ENCODE measurements around the gene GNAT2.

GNAT2 gene

DNA sequence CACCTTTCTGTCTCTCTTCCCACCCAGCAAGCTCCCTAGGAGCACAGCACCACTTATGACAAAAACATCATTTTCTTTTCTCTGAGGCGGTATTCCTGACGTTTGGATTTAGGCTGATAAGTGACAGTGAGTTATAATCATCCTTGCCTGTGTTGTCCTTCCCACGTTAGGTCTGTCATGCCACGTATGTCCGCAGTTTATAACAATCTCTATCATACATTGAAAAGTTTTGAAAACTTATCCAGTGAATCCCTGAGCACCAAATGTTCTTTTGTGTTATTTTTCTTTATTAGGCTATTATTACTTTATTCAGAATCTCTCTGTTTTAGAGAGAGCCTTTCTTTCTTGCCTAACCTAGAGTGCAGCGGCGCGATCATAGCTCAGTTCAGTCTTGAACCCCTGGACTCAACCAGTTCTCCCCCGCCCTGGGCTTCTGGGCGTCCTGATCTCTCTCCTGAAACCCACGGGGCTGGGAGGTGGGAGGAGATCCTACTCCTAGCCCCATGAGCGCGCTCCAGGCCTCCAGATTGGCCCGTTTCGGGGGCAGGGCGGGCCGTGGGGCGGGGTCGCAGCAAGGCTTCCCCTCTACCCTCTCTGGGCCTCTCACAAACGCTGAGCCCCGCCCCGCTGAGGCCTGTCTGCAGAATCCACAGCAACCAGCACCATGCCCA lies 48.2 kb upstream of the GNAT2 start, which contains the start of gene GSTM2:
Gene GSTM2, plus strand, starts transcription at position 606 of the 671 bp plus-strand sequence. Its CDS starts 59 bp downstream, at position 665.
- no peak within 1 kb of the TSS for H3K27ac ChIP-seq (ENCODE audit: extremely low read depth, low read depth, low read length)
- POLR2A ChIA-PET: no interaction called here

DNA sequence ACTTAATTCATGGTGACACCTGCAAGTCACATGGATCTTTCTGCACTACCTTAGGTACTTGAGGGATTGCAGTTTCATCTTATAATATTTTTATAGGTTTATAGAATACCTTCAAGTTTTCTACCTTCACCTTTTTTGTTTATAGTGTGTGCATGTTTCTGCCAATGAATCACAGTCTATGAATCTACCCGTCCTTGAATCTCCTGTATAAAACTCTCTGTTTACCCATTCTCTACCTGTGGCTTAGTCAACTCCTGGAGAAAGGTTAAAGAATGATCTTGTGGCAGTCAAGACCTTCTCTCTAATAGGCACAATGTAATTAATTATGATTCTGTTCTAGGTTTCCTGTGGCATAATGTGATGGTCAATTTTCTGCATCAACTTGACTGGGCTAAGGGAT lies 45.3 kb upstream of the GNAT2 start:
- Histone ChIP-seq H3K9me3 (ENCODE audit: control insufficient read depth, insufficient read depth, low read depth, low read length) (no peaks in the 10 kb centered on the region), H3K36me3 (ENCODE audit: control insufficient read depth in 2 of 2, insufficient read depth in 1 of 2, low read length in 2 of 2) (no peaks in the 10 kb centered on the region), H3K4me1 (ENCODE audit: control insufficient read depth, insufficient read depth, low read length) (no peaks in the 10 kb centered on the region), H3K4me3 (ENCODE audit: low read depth, low read length) (no peak overlapping the region), H3K27ac (ENCODE audit: extremely low read depth, low read depth, low read length) (no peak overlapping the region)
- CTCF ChIA-PET: no interaction called here
- TF ChIP-seq EGR2 (tag by site-specific recombination; IDR thresholded peaks at IDR 0.05; ENCODE audit: low read depth): no peak
- TF ChIP-seq SALL2 (tag by site-specific recombination; IDR thresholded peaks at IDR 0.05; ENCODE audit: borderline replicate concordance): no peak
- no peak for TF ChIP-seq ZNF521 (tag by site-specific recombination; IDR thresholded peaks at IDR 0.05)
- no peak for TF ChIP-seq ZNF184 (tag by site-specific recombination; IDR thresholded peaks at IDR 0.05)
- TF ChIP-seq SCRT2 (tag by site-specific recombination; IDR thresholded peaks at IDR 0.05): no peak
- no peak for TF ChIP-seq ZNF600 (tag by site-specific recombination; IDR thresholded peaks at IDR 0.05)
- no peak for TF ChIP-seq RBAK (tag by site-specific recombination; IDR thresholded peaks at IDR 0.05)
- TF ChIP-seq, protein P1, sequence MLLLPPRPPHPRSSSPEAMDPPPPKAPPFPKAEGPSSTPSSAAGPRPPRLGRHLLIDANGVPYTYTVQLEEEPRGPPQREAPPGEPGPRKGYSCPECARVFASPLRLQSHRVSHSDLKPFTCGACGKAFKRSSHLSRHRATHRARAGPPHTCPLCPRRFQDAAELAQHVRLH (tag by site-specific recombination; IDR thresholded peaks at IDR 0.05): no peak
- TF ChIP-seq ZNF621 (tag by site-specific recombination; IDR thresholded peaks at IDR 0.05): no peak
- no peak for TF ChIP-seq ZNF791 (tag by site-specific recombination; IDR thresholded peaks at IDR 0.05)
- TF ChIP-seq, protein P2, sequence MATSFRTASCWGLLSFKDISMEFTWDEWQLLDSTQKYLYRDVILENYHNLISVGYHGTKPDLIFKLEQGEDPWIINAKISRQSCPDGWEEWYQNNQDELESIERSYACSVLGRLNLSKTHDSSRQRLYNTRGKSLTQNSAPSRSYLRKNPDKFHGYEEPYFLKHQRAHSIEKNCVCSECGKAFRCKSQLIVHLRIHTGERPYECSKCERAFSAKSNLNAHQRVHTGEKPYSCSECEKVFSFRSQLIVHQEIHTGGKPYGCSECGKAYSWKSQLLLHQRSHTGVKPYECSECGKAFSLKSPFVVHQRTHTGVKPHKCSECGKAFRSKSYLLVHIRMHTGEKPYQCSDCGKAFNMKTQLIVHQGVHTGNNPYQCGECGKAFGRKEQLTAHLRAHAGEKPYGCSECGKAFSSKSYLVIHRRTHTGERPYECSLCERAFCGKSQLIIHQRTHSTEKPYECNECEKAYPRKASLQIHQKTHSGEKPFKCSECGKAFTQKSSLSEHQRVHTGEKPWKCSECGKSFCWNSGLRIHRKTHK (tag by site-specific recombination; IDR thresholded peaks at IDR 0.05): no peak
- no peak for TF ChIP-seq ZEB2 (tag by site-specific recombination; IDR thresholded peaks at IDR 0.05)
- no peak for TF ChIP-seq ZNF404 (tag by site-specific recombination; IDR thresholded peaks at IDR 0.05)
- no peak for TF ChIP-seq ZNF133 (tag by site-specific recombination; IDR thresholded peaks at IDR 0.05)
- TF ChIP-seq HOXD13 (CRISPR knock-in tag; IDR thresholded peaks at IDR 0.05; ENCODE audit: borderline replicate concordance): no peak
- no peak for TF ChIP-seq ZNF768 (tag by site-specific recombination; IDR thresholded peaks at IDR 0.05)
- no peak for TF ChIP-seq ZNF169 (tag by site-specific recombination; IDR thresholded peaks at IDR 0.05)
- TF ChIP-seq ZNF658 (tag by site-specific recombination; IDR thresholded peaks at IDR 0.05): no peak
- POLR2A ChIA-PET: no interaction called here

More for the DNA sequence above, 48.2 kb upstream of the GNAT2 start, which contains the start of gene GSTM2:
- H3K4me3 ChIP-seq (ENCODE audit: low read depth, low read length): no peak within 1 kb of the TSS
- CTCF ChIA-PET: interaction anchor here (1.4 kb wide), 1 partner anchor 27 kb away, joined by 5 read pairs; no protein-coding TSS in a partner anchor
- H3K4me1 ChIP-seq (ENCODE audit: control insufficient read depth, insufficient read depth, low read length): no peaks in the 10 kb centered on the region
- no peak for TF ChIP-seq PBX3 (CRISPR knock-in tag; IDR thresholded peaks at IDR 0.05)
- TF ChIP-seq KLF1 (tag by site-specific recombination; IDR thresholded peaks at IDR 0.05): peak; percentile 17; the same call in 1 of the 2 replicates
- peaks cover 0 to 7% of the 10 kb centered on the region in 2 experiments; a peak in 1 of 3 replicates for H3K36me3 ChIP-seq (ENCODE audit: control insufficient read depth in 2 of 2, insufficient read depth in 1 of 2, low read length in 2 of 2)
- H3K9me3 ChIP-seq (ENCODE audit: control insufficient read depth, insufficient read depth, low read depth, low read length): no peaks in the 10 kb centered on the region

GRCh38 chr1:109661391-109661790 lies 42.0 kb upstream of the GNAT2 start:
- POLR2A ChIA-PET: no interaction called here
- no peaks in the 10 kb centered on the region for H3K9me3 ChIP-seq (ENCODE audit: control insufficient read depth, insufficient read depth, low read depth, low read length)
- CTCF ChIA-PET: interaction anchor here (0.7 to 5.8 kb wide), 4 partner anchors 17 to 323 kb away, joined by 3 to 27 read pairs (median 3); partner anchors contain the start of gene AHCYL1
- no peak overlapping the region for H3K27ac ChIP-seq (ENCODE audit: extremely low read depth, low read depth, low read length)
- H3K4me3 ChIP-seq (ENCODE audit: low read depth, low read length): no peak overlapping the region
- no peaks in the 10 kb centered on the region for H3K36me3 ChIP-seq (ENCODE audit: control insufficient read depth in 2 of 2, insufficient read depth in 1 of 2, low read length in 2 of 2)
- no peaks in the 10 kb centered on the region for H3K4me1 ChIP-seq (ENCODE audit: control insufficient read depth, insufficient read depth, low read length)
- TF ChIP-seq SALL2 (tag by site-specific recombination; IDR thresholded peaks at IDR 0.05; ENCODE audit: borderline replicate concordance) (no peak), SP2 (tag by site-specific recombination; IDR thresholded peaks at IDR 0.05) (no peak), ZFP41 (tag by site-specific recombination; IDR thresholded peaks at IDR 0.05; ENCODE audit: borderline replicate concordance) (no peak), ZBTB49 (tag by site-specific recombination; IDR thresholded peaks at IDR 0.05; ENCODE audit: low read depth) (no peak), ZNF549 (tag by site-specific recombination; IDR thresholded peaks at IDR 0.05) (no peak), ZBTB1 (tag by site-specific recombination; IDR thresholded peaks at IDR 0.05) (no peak), ZNF510 (tag by site-specific recombination; IDR thresholded peaks at IDR 0.05; ENCODE audit: insufficient replicate concordance) (no peak)
